Activated naive CD4-positive, alpha-beta T cell treated with anti-CD3 and anti-CD28 coated beads for 36 hours (primary cell): ENCODE results near the gene RTF2. TPM values are rescaled to one million over a fixed set of nuclear protein-coding genes. Genes with fewer than 3 reads are reported as not detected.

Experiments used
- CTCF ChIA-PET: fragments of 350-600 bp; sonication (Branson Sonifier 250); formaldehyde crosslinking; loops from one replicate; lab custom pipeline; 2021; ENCODE audit warnings: antibody characterized with exemption; lab: Charles Lee
- DNase-seq: peaks from one replicate; pipeline ENCODE4 v3.0.0-alpha.2; 2020
- H3K27ac Mint-ChIP-seq: one replicate; pipeline ENCODE4 v1.8.0; 2021; ENCODE audit warnings: mild to moderate bottlenecking, mixed read lengths
- H3K27me3 Mint-ChIP-seq: one replicate; pipeline ENCODE4 v1.8.0; 2021; ENCODE audit warnings: low read depth, mixed read lengths
- H3K36me3 Mint-ChIP-seq: one replicate; pipeline ENCODE4 v1.8.0; 2021; ENCODE audit warnings: low read depth, mixed read lengths
- H3K4me1 Mint-ChIP-seq: one replicate; pipeline ENCODE4 v1.8.0; 2021; ENCODE audit warnings: low read depth, mixed read lengths
- H3K4me3 Mint-ChIP-seq: one replicate; pipeline ENCODE4 v1.8.0; 2021; ENCODE audit warnings: mild to moderate bottlenecking, moderate library complexity, mixed read lengths
- H3K9me3 Mint-ChIP-seq: one replicate; pipeline ENCODE4 v1.8.0; 2021; ENCODE audit warnings: mixed read lengths
- intact Hi-C: fragments of 100-400 bp; cut with micrococcal nuclease; formaldehyde crosslinking; loops from one replicate; pipeline ENCODE4 v1.15.1; 2023
- total RNA-seq, 2 experiments: library from RNA; stranded (reverse); gene quantifications; one replicate each; pipeline ENCODE4 v1.2.3, GENCODE V29; 2021

Gene RTF2
- total RNA-seq, 2 experiments from 2014 or later = 76.8 to 82.9 TPM

- DNase-seq = peak; percentile 38
- no peaks in the 10 kb centered on the region for H3K27me3 Mint-ChIP-seq
- H3K9me3 Mint-ChIP-seq = no peaks in the 10 kb centered on the region
- H3K27ac Mint-ChIP-seq = peak overlapping the region; percentile 77
- no peak overlapping the region for H3K4me3 Mint-ChIP-seq
- peaks cover 40% of the 10 kb centered on the region for H3K4me1 Mint-ChIP-seq
- intact Hi-C loops = loop anchor here (1.0 kb wide), 4 partner anchors 11 to 48 kb away; partner anchors contain the start of genes AURKA, CASS4 and CSTF1
- CTCF ChIA-PET = interaction anchor here (1.2 to 1.7 kb wide), 2 partner anchors 17 to 45 kb away, joined by 3 read pairs; no protein-coding TSS in a partner anchor
- H3K36me3 Mint-ChIP-seq = peaks cover 3% of the 10 kb centered on the region
These were observed 28.6 kb upstream of the RTF2 start for GRCh38 chr20:56439771-56440291.

GRCh38 chr20:56440346-56441007 is 27.9 kb upstream of the RTF2 start:
- Mint-ChIP-seq H3K4me1 (peaks cover 38% of the 10 kb centered on the region), H3K9me3 (no peaks in the 10 kb centered on the region), H3K27me3 (no peaks in the 10 kb centered on the region), H3K36me3 (peaks cover 3% of the 10 kb centered on the region), H3K27ac (peak overlapping the region; percentile 77), H3K4me3 (no peak overlapping the region)
- CTCF ChIA-PET = interaction anchor here (1.2 kb wide), 1 partner anchor 18 kb away, joined by 3 read pairs; no protein-coding TSS in a partner anchor
- intact Hi-C loops = loop anchor here (1.0 kb wide), 5 partner anchors 11 to 48 kb away; partner anchors contain the start of genes AURKA, CASS4, CSTF1 and RTF2
- peak; percentile 89 for DNase-seq

- intact Hi-C loops = no loop called here
- peaks cover 38% of the 10 kb centered on the region for H3K4me1 Mint-ChIP-seq
These were observed 25.8 kb upstream of the RTF2 start for GRCh38 chr20:56442389-56443365.

GRCh38 chr20:56443654-56444540 is 24.5 kb upstream of the RTF2 start:
- DNase-seq = no peak
- CTCF ChIA-PET = no interaction called here
- H3K36me3 Mint-ChIP-seq = peaks cover 3% of the 10 kb centered on the region
- H3K27me3 Mint-ChIP-seq = no peaks in the 10 kb centered on the region
- peak overlapping the region; percentile 26 for H3K27ac Mint-ChIP-seq
- intact Hi-C loops = no loop called here
- H3K4me1 Mint-ChIP-seq = peaks cover 31% of the 10 kb centered on the region
- no peak overlapping the region for H3K4me3 Mint-ChIP-seq
- no peaks in the 10 kb centered on the region for H3K9me3 Mint-ChIP-seq

More at GRCh38 chr20:56442389-56443365, 25.8 kb upstream of the RTF2 start:
- peak; percentile 30 for DNase-seq
- CTCF ChIA-PET = interaction anchor here (0.8 kb wide), 1 partner anchor 19 kb away, joined by 6 read pairs; no protein-coding TSS in a partner anchor
- Mint-ChIP-seq H3K9me3 (no peaks in the 10 kb centered on the region), H3K27me3 (no peaks in the 10 kb centered on the region), H3K36me3 (peaks cover 3% of the 10 kb centered on the region), H3K27ac (peak overlapping the region; percentile 77), H3K4me3 (no peak overlapping the region)

GRCh38 chr20:56445130-56445529 is 23.3 kb upstream of the RTF2 start:
- intact Hi-C loops = no loop called here
- no peaks in the 10 kb centered on the region for H3K27me3 Mint-ChIP-seq
- CTCF ChIA-PET = interaction anchor here (0.6 kb wide), 1 partner anchor 69 kb away, joined by 5 read pairs; no protein-coding TSS in a partner anchor
- peaks cover 3% of the 10 kb centered on the region for H3K36me3 Mint-ChIP-seq
- H3K9me3 Mint-ChIP-seq = no peaks in the 10 kb centered on the region
- H3K4me3 Mint-ChIP-seq = no peak overlapping the region
- DNase-seq = no peak
- no peak overlapping the region for H3K27ac Mint-ChIP-seq
- peaks cover 23% of the 10 kb centered on the region for H3K4me1 Mint-ChIP-seq

DNA sequence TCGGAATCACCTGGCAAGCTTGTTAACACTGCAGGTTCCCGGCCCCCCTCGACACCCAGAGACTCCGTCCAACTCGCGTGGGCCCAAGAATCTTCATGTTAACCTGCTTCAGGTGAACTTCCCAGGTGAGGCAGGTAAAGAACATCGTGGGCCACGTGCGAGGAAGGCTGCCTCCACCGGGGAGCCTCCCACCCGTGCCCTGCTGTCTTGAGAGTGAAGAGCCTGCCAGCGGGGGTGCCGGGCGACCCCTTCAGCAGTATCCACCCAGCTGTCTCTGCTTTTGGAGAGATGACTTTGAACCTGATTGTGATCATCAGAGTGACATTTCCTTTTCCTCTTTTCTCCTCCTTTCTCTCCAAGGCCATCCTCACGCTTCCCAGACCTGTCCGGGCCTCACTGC is 22.9 kb upstream of the RTF2 start:
- CTCF ChIA-PET = interaction anchor here (0.6 kb wide), 1 partner anchor 70 kb away, joined by 5 read pairs; no protein-coding TSS in a partner anchor
- no peaks in the 10 kb centered on the region for H3K9me3 Mint-ChIP-seq
- intact Hi-C loops = no loop called here
- no peak overlapping the region for H3K27ac Mint-ChIP-seq
- H3K36me3 Mint-ChIP-seq = peaks cover 3% of the 10 kb centered on the region
- no peak for DNase-seq
- H3K4me3 Mint-ChIP-seq = no peak overlapping the region
- H3K27me3 Mint-ChIP-seq = no peaks in the 10 kb centered on the region
- H3K4me1 Mint-ChIP-seq = peaks cover 19% of the 10 kb centered on the region

DNA sequence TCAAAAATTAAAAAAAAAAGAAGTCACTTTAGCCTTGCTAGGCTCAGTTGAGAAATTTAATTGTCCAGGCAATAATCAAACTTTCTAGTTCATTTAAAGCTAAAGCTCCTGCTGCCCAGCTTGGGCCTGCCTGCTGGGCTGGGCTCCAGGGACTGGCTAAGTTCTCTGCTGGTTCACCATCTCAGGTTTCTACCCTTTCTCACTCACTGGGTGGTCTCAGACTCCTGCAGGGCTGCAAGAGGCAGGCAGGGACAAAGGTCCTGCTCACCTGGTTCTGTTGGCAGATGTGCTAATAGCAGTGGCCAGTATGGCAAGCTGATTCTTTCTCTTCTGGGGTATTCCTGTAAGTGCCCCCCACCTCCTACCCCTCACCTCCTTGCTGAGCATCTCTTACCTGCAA is 21.2 kb upstream of the RTF2 start:
- Mint-ChIP-seq H3K9me3 (no peaks in the 10 kb centered on the region), H3K27ac (no peak overlapping the region), H3K27me3 (no peaks in the 10 kb centered on the region), H3K4me1 (peaks cover 9% of the 10 kb centered on the region), H3K4me3 (no peak overlapping the region), H3K36me3 (peaks cover 7% of the 10 kb centered on the region)
- CTCF ChIA-PET = no interaction called here
- intact Hi-C loops = no loop called here
- no peak for DNase-seq

GRCh38 chr20:56449459-56449858 is 19.0 kb upstream of the RTF2 start:
- Mint-ChIP-seq H3K4me3 (no peak overlapping the region), H3K4me1 (peaks cover 10% of the 10 kb centered on the region), H3K27ac (no peak overlapping the region), H3K27me3 (no peaks in the 10 kb centered on the region), H3K9me3 (no peaks in the 10 kb centered on the region), H3K36me3 (peaks cover 8% of the 10 kb centered on the region)
- DNase-seq = no peak
- intact Hi-C loops = no loop called here
- CTCF ChIA-PET = no interaction called here

DNA sequence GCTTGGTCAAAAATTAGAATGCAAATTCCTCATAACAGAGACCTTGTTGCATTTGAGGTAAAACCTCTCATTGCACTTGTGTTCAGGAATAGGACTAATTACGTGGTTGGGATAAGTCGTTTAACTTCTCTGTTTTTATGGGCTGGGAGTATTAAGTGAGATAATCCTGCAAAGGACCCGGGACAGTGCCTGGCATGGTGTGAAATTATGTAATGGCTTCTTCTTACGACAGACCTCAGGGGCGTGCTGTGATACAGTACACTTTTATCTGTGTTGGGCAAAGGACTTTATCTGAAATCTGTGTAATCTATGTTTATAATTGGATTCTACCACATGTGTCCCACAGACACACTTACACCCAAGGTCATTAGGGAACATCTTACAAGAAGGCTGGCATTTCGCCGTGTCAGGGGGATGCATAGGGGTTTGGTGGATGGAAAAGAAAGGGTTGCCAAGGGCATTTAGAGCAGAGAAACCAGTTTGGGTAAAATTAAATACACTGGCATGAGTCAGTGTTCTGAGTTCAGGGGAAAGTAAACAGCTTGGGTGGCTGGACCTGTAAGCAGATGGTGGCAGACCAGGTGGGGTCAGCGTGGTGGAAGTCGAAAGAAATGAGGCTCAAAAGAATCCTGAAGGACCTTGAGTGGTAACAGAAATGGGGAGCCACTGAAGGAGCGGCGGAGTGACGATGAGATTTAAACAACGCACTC is 17.2 kb upstream of the RTF2 start:
- DNase-seq = no peak
- H3K27ac Mint-ChIP-seq = no peak overlapping the region
- CTCF ChIA-PET = no interaction called here
- peaks cover 8% of the 10 kb centered on the region for H3K36me3 Mint-ChIP-seq
- no peak overlapping the region for H3K4me3 Mint-ChIP-seq
- H3K9me3 Mint-ChIP-seq = no peaks in the 10 kb centered on the region
- intact Hi-C loops = no loop called here
- no peaks in the 10 kb centered on the region for H3K27me3 Mint-ChIP-seq
- peaks cover 21% of the 10 kb centered on the region for H3K4me1 Mint-ChIP-seq

DNA sequence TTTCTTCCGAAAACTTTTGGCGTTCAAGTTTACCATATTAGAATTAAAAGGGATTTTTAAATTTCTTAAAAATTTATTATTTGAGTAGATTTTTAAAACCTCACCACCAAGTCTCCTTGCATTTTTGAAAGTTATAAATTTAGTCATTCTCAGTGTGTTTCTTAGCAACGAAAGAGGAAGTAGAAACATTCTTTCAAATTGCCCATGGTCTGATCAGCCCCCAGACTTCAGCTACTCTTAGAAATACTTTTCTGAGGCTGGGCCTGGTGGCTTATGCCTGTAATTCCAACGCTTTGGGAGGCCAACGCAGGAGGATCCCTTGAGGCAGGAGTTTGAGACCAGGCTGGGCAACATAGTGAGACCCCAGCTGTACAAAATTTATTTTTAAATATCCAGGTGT is 15.1 kb upstream of the RTF2 start:
- Mint-ChIP-seq H3K4me3 (no peak overlapping the region), H3K4me1 (peaks cover 21% of the 10 kb centered on the region), H3K36me3 (peaks cover 11% of the 10 kb centered on the region), H3K27ac (no peak overlapping the region), H3K9me3 (no peaks in the 10 kb centered on the region), H3K27me3 (no peaks in the 10 kb centered on the region)
- CTCF ChIA-PET = no interaction called here
- DNase-seq = no peak
- intact Hi-C loops = no loop called here

- H3K4me1 Mint-ChIP-seq = peaks cover 21% of the 10 kb centered on the region
- H3K36me3 Mint-ChIP-seq = peaks cover 11% of the 10 kb centered on the region
- H3K4me3 Mint-ChIP-seq = no peak overlapping the region
- peak overlapping the region; percentile 68 for H3K27ac Mint-ChIP-seq
- intact Hi-C loops = loop anchor here (1.0 kb wide), 2 partner anchors 14 kb away; partner anchors contain the start of gene RTF2
- peak; percentile 26 for DNase-seq
- CTCF ChIA-PET = interaction anchor here (1.0 kb wide), 1 partner anchor 24 kb away, joined by 3 read pairs; no protein-coding TSS in a partner anchor
- no peaks in the 10 kb centered on the region for H3K9me3 Mint-ChIP-seq
- no peaks in the 10 kb centered on the region for H3K27me3 Mint-ChIP-seq
These were observed 13.7 kb upstream of the RTF2 start for GRCh38 chr20:56454754-56455153.
